Astrocyte (in vitro differentiated cells and primary cell): ENCODE results near the gene TCF7. TPM values are rescaled to one million over a fixed set of nuclear protein-coding genes. Genes with fewer than 3 reads are reported as not detected.
A peak's percentile ranks its signal among the peaks of the same experiment; 100 is the strongest.

Source experiments
- DNase-seq: peaks from one replicate; pipeline ENCODE4 v3.0.0-alpha.2; 2010; ENCODE audit warnings: low read depth
- FAIRE-seq: peaks from 2 replicates; lab custom pipeline; 2011; peaks lifted over from hg19 to GRCh38; lab: Jason Lieb, UNC
- H2AFZ ChIP-seq: 2 replicates; pipeline ENCODE4 v1.6.0; 2012; ENCODE audit warnings: low read depth, low read length, inconsistent platforms
- H3K27ac ChIP-seq: 2 replicates; pipeline ENCODE4 v1.5.1; 2011; ENCODE audit warnings: low read depth, low read length, inconsistent platforms
- H3K27me3 ChIP-seq: 2 replicates; pipeline ENCODE4 v1.6.0; 2011; ENCODE audit warnings: low read length, inconsistent platforms; ENCODE audit not compliant: insufficient read depth
- H3K36me3 ChIP-seq: 2 replicates; pipeline ENCODE4 v1.5.1; 2011; ENCODE audit warnings: low read length, inconsistent platforms; ENCODE audit not compliant: insufficient read depth
- H3K4me1 ChIP-seq: 2 replicates; pipeline ENCODE4 v1.5.1; 2011; ENCODE audit warnings: low read length, inconsistent platforms; ENCODE audit not compliant: insufficient read depth
- H3K4me2 ChIP-seq: 2 replicates; pipeline ENCODE4 v1.6.0; 2012; ENCODE audit warnings: low read length, inconsistent platforms
- H3K4me3 ChIP-seq: 2 replicates; pipeline ENCODE4 v1.5.1; 2011; ENCODE audit warnings: low read depth, mild to moderate bottlenecking, low read length, inconsistent platforms; ENCODE audit not compliant: insufficient read depth
- H3K79me2 ChIP-seq: 2 replicates; pipeline ENCODE4 v1.6.0; 2012; ENCODE audit warnings: mild to moderate bottlenecking, low read length, inconsistent platforms; ENCODE audit not compliant: insufficient read depth
- H3K9ac ChIP-seq: 2 replicates; pipeline ENCODE4 v1.6.0; 2012; ENCODE audit warnings: mild to moderate bottlenecking, low read length, inconsistent platforms
- H3K9me3 ChIP-seq: 2 replicates; pipeline ENCODE4 v1.5.1; 2012; ENCODE audit warnings: low read depth, mild to moderate bottlenecking, low read length, inconsistent platforms; ENCODE audit not compliant: insufficient read depth
- H4K20me1 ChIP-seq: 2 replicates; pipeline ENCODE4 v1.6.0; 2012; ENCODE audit warnings: low read length, inconsistent platforms; ENCODE audit not compliant: insufficient read depth
- H3K27ac Mint-ChIP-seq: one replicate; pipeline ENCODE4 v1.8.0; 2021; ENCODE audit warnings: mild to moderate bottlenecking, mixed read lengths; ENCODE audit not compliant: unreplicated experiment
- H3K27me3 Mint-ChIP-seq: one replicate; pipeline ENCODE4 v1.8.0; 2021; ENCODE audit warnings: low read depth, mixed read lengths; ENCODE audit not compliant: unreplicated experiment
- H3K36me3 Mint-ChIP-seq: one replicate; pipeline ENCODE4 v1.8.0; 2021; ENCODE audit warnings: low read depth, mixed read lengths; ENCODE audit not compliant: unreplicated experiment
- H3K4me1 Mint-ChIP-seq: one replicate; pipeline ENCODE4 v1.8.0; 2021; ENCODE audit warnings: low read depth, mixed read lengths; ENCODE audit not compliant: unreplicated experiment
- H3K4me3 Mint-ChIP-seq: one replicate; pipeline ENCODE4 v1.8.0; 2021; ENCODE audit warnings: mild to moderate bottlenecking, moderate library complexity, mixed read lengths; ENCODE audit not compliant: unreplicated experiment
- H3K9me3 Mint-ChIP-seq: one replicate; pipeline ENCODE4 v1.8.0; 2021; ENCODE audit warnings: mild to moderate bottlenecking, mixed read lengths; ENCODE audit not compliant: unreplicated experiment
- EZH2 ChIP-seq: IDR thresholded peaks from 2 replicates; pipeline ENCODE4 v1.6.1; 2012; ENCODE audit warnings: mild to moderate bottlenecking, low read length, inconsistent platforms; ENCODE audit not compliant: insufficient read depth
- total RNA-seq: library from RNA; stranded (reverse); gene quantifications from 2 replicates; pipeline ENCODE4 v1.2.1, GENCODE V29; 2021
- TF ChIP-seq, protein P1 (sequence below): IDR thresholded peaks from 2 replicates; pipeline ENCODE4 v1.5.1; 2011; ENCODE audit warnings: low read depth, mild to moderate bottlenecking, inconsistent platforms, low read length, moderate library complexity; ENCODE audit not compliant: insufficient read depth

TCF7 gene
- total RNA-seq, 1 donor from 2014 or later, result 2.6 TPM

DNA sequence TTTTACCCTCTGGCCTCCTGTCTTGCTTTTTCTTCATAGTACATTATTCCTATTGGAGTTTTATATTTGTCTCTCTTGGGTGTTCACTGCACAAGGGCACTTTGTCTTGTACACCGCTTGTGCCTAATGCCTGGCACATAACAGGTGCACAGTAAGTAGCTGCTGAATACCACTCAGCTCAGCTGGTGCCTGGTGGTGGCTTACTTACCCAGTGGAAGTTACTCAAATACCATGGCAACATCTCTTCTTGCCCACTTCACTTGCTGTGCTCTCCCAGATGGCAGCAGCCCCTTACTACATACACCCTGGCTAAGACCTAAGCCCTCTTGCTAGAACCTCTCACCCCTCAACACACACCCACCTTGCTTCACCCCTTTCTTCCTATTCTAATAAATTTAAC lies 73.6 kb downstream of the TCF7 start:
- Mint-ChIP-seq H3K36me3 (no peaks in the 10 kb centered on the region), H3K9me3 (no peaks in the 10 kb centered on the region), H3K27ac (no peak overlapping the region), H3K27me3 (no peaks in the 10 kb centered on the region), H3K4me1 (peaks cover 4% of the 10 kb centered on the region), H3K4me3 (peak overlapping the region; percentile 12)
- FAIRE-seq (no peak), DNase-seq (no peak)
- Histone ChIP-seq H3K4me2 (no peak overlapping the region), H3K9ac (no peak overlapping the region), H4K20me1 (peaks cover 30% of the 10 kb centered on the region), H3K4me3 (no peak overlapping the region), H3K27ac (no peak overlapping the region), H3K4me1 (no peaks in the 10 kb centered on the region), H3K9me3 (no peaks in the 10 kb centered on the region), H3K36me3 (no peaks in the 10 kb centered on the region), H3K79me2 (no peaks in the 10 kb centered on the region), H3K27me3 (no peaks in the 10 kb centered on the region), H2AFZ (no peak overlapping the region)
- TF ChIP-seq EZH2, result no peak
- TF ChIP-seq, protein P1, sequence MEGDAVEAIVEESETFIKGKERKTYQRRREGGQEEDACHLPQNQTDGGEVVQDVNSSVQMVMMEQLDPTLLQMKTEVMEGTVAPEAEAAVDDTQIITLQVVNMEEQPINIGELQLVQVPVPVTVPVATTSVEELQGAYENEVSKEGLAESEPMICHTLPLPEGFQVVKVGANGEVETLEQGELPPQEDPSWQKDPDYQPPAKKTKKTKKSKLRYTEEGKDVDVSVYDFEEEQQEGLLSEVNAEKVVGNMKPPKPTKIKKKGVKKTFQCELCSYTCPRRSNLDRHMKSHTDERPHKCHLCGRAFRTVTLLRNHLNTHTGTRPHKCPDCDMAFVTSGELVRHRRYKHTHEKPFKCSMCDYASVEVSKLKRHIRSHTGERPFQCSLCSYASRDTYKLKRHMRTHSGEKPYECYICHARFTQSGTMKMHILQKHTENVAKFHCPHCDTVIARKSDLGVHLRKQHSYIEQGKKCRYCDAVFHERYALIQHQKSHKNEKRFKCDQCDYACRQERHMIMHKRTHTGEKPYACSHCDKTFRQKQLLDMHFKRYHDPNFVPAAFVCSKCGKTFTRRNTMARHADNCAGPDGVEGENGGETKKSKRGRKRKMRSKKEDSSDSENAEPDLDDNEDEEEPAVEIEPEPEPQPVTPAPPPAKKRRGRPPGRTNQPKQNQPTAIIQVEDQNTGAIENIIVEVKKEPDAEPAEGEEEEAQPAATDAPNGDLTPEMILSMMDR, result no peak

DNA sequence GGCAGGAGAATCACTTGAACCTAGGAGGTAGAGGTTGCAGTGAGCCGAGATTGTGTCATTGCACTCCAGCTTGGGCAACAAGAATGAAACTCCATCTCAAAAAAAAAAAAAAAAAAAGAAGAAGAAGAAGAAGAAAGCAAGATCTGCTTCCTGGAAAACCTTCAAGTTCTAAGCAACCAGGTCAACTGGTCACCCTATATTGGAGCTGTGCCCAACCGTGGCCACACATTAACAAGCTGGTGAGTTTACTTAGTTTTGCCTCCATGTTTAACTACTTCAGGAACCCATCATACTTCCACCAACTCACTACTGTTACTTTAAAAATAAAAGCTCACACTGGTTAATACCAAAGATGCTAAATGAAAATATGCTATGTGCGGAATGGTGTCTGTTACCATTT lies 74.5 kb downstream of the TCF7 start:
- Histone ChIP-seq H3K36me3 (no peaks in the 10 kb centered on the region), H3K9me3 (no peaks in the 10 kb centered on the region), H3K79me2 (peaks cover 4% of the 10 kb centered on the region), H3K4me2 (no peak overlapping the region), H2AFZ (no peak overlapping the region), H3K9ac (no peak overlapping the region), H4K20me1 (peaks cover 33% of the 10 kb centered on the region), H3K4me1 (no peaks in the 10 kb centered on the region), H3K27me3 (no peaks in the 10 kb centered on the region), H3K4me3 (no peak overlapping the region), H3K27ac (no peak overlapping the region)
- Mint-ChIP-seq H3K27ac (no peak overlapping the region), H3K36me3 (no peaks in the 10 kb centered on the region), H3K4me1 (peaks cover 4% of the 10 kb centered on the region), H3K27me3 (no peaks in the 10 kb centered on the region), H3K4me3 (no peak overlapping the region), H3K9me3 (no peaks in the 10 kb centered on the region)
- no peak for FAIRE-seq
- no peak for DNase-seq
- TF ChIP-seq EZH2, result no peak
- TF ChIP-seq, protein P1, result no peak

DNA sequence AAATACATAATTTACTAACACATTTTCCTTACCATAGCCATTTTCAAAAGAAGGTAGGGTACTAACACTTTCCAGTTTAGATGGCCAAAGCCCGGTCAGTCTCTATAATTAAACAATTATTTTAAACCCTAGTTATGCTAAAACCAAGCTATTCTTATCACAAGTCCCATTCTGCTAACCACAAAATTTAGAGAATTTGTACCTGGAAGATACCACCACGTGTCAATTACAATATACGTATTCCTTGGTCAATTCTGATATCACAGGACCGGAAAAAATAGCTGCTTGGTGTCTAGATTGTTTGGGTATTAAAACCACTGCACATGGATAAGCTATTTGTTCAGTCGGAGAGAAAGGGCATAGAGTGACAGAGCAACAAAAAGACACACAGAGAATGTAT lies 81.2 kb downstream of the TCF7 start:
- H3K9me3 Mint-ChIP-seq, result no peaks in the 10 kb centered on the region
- H3K36me3 Mint-ChIP-seq, result peaks cover 19% of the 10 kb centered on the region
- H3K9ac ChIP-seq, result no peak overlapping the region
- peaks cover 70% of the 10 kb centered on the region for H4K20me1 ChIP-seq
- no peak overlapping the region for H3K27ac ChIP-seq
- DNase-seq (no peak), FAIRE-seq (no peak)
- H3K9me3 ChIP-seq, result no peaks in the 10 kb centered on the region
- no peak overlapping the region for H3K27ac Mint-ChIP-seq
- H3K27me3 Mint-ChIP-seq, result no peaks in the 10 kb centered on the region
- TF ChIP-seq, protein P1, result no peak
- TF ChIP-seq EZH2, result no peak
- no peak overlapping the region for H3K4me3 Mint-ChIP-seq
- no peaks in the 10 kb centered on the region for H3K4me1 Mint-ChIP-seq
- no peaks in the 10 kb centered on the region for H3K4me1 ChIP-seq
- no peaks in the 10 kb centered on the region for H3K27me3 ChIP-seq
- no peak overlapping the region for H3K4me3 ChIP-seq
- no peak overlapping the region for H3K4me2 ChIP-seq
- H2AFZ ChIP-seq, result no peak overlapping the region
- H3K79me2 ChIP-seq, result peaks cover 25% of the 10 kb centered on the region
- peaks cover 38% of the 10 kb centered on the region for H3K36me3 ChIP-seq

Other genes with a start within 250 kb of the TCF7 start
- gene C5orf15, start 146.1 kb upstream of the TCF7 start, total RNA-seq, result 88.8 and 91.1 TPM in 2 replicates
- 354 and 364 TPM in 2 replicates for gene VDAC1, start 109.7 kb upstream of the TCF7 start, total RNA-seq
- 375 and 399 TPM in 2 replicates for gene SKP1, start 62.3 kb downstream of the TCF7 start, total RNA-seq
- 172 and 180 TPM in 2 replicates for gene PPP2CA, start 111.4 kb downstream of the TCF7 start, total RNA-seq